ENCODE results near the gene SPACA7. TPM values are rescaled to one million over a fixed set of nuclear protein-coding genes. Genes with fewer than 3 reads are reported as not detected.

SPACA7 gene
- polyA plus RNA-seq, 5 donors, result not detected

- DNase-seq, result no peak
Measured at GRCh38 chr13:112465251-112466131, 89.3 kb downstream of the SPACA7 start.

- DNase-seq, result no peak
Measured at GRCh38 chr13:112466132-112467058, 90.2 kb downstream of the SPACA7 start.

DNA sequence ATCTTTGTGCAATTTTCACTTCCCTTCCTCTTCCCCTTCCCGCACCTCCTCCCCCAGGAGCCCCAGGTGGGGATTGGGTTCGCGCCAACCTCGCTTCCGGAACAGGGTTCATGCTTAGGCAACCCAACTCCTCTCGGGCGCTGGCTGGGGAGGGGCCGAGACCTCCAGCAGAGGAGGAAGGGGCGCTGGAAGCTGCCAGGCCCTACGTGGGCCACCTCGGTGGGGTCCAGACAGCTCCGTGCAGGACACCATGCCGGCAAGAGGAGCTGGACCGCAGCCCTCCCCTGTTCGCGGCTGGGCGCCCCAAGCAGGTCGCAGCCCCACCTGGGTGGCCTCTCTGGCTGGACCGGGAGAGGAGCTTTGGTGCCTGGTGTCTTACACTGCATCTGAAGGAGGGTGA, 91.1 kb downstream of the SPACA7 start:
- no peak for DNase-seq

GRCh38 chr13:112468069-112468468, 91.9 kb downstream of the SPACA7 start:
- no peak for DNase-seq

- no peak for DNase-seq
Measured at GRCh38 chr13:112469071-112469745, 93.1 kb downstream of the SPACA7 start.

- DNase-seq, result no peak
Measured at GRCh38 chr13:112473818-112474217, 97.7 kb downstream of the SPACA7 start.

GRCh38 chr13:112474869-112475268, 98.7 kb downstream of the SPACA7 start:
- DNase-seq, result no peak

DNA sequence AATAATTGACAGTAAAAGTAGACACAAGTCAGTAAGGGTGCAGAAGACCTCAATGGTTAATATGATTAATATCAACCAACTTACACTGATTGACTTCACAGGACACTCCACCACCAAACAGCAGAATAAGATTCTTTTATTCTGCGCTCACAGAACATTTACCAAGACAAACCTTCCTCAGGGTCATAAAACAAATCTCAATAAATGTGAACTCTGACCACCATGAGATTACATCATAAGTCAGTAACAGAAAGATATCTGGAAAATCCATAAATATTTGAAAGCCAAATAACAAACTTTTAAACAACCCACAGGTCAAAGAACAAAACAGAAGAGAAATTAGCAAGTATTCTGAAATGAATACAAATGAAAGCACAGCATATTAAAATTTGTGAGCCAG, 99.7 kb downstream of the SPACA7 start:
- no peak for DNase-seq

DNA sequence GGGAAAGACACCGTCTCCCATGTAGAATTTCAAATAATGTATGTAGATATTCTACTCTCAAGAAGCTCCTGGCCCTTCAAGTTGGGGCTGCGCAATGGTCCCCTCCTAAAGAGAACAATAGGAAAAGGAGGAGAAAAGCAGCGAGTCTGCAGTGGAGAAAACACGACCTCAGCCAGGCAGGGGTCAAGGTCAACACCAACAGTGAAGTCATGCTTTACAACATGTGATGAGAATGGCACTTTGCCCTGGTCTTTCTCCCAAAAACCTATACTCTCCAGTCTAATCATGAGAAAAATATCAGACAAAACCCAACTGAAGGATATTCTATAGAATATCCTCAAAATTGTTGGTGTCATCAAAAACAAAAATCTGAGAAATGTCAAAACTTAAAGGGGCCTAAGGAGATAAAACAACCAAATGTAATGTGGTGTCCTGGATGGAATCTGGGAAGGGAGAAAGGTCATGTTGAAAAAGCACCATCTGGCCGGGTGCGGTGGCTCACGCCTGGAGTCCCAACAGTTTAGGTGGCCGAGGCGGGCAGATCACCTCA, 101.0 kb downstream of the SPACA7 start:
- no peak for DNase-seq

DNA sequence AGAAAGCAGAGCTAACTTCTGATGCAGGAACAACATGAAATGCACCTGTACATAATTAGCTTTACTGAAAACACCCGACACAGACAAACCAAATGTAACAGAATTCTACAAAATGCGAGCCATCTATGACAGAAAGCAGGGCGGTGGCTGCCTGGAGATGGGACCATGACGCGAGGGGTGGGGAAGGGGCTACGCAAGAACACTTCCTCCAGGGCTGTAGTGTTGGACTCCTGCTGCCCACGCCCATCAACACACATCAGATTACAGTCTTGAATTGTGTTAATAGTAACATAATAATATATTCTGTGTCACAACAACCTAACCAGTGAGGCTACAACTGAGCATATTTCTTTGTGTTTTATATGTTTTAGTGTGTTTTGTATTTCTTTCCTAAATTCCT, 103.2 kb downstream of the SPACA7 start:
- no peak for DNase-seq

GRCh38 chr13:112481458-112481857, 105.3 kb downstream of the SPACA7 start:
- DNase-seq, result no peak

DNA sequence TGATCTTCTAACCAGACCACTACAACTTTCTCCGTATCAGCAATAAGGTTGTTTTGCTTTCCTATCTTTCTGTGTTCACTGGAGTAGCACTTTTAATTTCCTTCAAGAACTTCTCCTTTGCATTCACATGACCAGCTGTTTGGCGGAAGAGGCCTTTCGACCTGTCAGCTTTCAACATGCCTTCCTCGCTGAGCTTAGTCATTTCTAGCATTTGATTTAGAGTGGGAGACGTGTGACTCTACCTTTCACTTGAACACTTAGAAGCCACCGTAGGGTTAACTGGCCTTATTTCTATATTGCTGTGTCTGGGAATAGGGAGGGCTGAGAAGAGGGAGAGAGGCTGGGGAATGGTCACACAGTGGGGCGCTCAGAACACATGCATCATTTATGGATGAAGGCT, 107.1 kb downstream of the SPACA7 start:
- DNase-seq, result no peak

Other genes starting within 250 kb of the SPACA7 start
- 10 to 100 TPM; 27.4 to 37.2 (median 31.7) TPM for gene TUBGCP3, start 211.8 kb downstream of the SPACA7 start, polyA plus RNA-seq (ENCODE audit: insufficient read depth in 1 of 5, insufficient read length in 5 of 5, low replicate concordance in 1 of 5)